GM19025 (cell line): ENCODE data around the gene FBXO42.
"Not testable (repeated sequence)": the region's sequence is repeated elsewhere in the genome, so short reads cannot be mapped to it uniquely, and the experiment has no call there.

Experiments
- ATAC-seq: cut with Tn5 transposase; IDR thresholded peaks from one replicate; pipeline ENCODE4 v1.9.1; 2021; ENCODE audit warnings: mild to moderate bottlenecking, low read depth, moderate library complexity; ENCODE audit not compliant: unreplicated experiment

FBXO42 gene

DNA sequence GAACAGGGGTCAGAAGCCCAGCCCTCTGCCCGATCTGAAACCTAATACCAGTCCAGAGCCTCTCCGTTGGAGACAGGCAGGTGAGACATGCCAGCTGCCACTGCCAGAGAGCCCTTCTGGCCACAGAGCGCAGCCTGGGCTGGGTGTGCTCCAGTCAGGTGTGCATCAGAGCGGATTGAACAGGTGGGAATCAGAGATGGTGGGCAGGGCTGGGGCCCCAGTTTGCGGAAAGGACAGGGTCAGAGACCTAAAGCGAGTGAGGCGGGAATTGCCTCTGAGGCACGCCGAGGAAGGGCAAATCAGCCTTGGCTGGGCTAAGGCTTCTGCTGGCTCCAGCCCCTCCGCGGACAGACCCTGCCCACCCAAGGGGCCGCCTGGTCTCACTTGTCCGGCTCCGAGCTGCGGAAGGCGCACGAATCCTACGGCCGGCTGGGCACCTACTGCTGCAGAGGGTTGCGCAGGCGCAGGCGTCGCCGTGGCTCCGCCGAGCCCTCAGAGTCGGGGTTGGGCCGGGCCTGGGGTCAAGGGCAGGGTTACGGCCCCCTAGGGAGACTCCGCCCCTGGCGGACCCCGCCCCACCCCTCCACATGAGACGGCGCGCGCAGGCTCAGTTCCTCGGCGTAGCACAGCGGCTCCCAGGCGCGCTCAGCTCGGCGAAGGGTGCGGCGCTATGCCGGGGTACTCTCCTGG lies 125.6 kb downstream of the FBXO42 start:
- ATAC-seq = no peak

DNA sequence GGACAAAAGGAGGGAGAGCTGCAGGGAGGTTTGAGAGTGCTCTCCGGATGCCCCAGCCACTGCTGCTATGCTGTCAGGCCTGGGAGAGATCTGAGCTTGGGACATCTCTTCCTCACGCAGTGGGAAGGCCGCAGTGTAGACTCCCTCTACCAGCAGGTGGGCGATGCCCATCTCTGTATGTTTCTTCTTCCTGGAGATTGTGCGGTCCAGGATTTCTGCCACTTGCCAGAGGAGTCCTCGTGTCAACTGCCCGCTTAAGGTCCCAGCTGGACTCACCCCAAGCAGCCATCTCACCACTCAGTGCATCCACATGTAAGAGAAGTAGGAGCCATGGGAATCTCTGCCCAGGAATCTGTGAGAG lies 126.2 kb downstream of the FBXO42 start:
- no peak for ATAC-seq

DNA sequence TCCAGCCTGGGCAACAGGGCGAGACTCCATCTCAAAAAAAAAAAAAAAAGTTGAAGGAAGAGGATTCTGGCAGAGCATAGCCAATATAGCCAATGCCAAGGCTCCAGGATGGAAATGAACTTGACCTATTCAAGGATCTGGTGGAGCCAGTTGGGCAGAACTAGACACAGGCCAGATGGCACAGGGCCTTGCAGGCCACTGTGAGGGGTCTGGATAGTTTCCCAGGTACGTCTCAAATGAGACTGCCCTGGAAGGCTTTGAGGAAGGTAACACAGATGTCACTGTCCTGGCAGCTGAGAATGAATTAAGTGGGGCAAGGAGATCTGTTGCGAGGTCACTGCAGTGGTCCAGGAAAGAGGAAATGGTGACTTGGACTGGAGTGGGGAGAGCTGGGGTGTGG lies 127.8 kb downstream of the FBXO42 start:
- no peak for ATAC-seq

DNA sequence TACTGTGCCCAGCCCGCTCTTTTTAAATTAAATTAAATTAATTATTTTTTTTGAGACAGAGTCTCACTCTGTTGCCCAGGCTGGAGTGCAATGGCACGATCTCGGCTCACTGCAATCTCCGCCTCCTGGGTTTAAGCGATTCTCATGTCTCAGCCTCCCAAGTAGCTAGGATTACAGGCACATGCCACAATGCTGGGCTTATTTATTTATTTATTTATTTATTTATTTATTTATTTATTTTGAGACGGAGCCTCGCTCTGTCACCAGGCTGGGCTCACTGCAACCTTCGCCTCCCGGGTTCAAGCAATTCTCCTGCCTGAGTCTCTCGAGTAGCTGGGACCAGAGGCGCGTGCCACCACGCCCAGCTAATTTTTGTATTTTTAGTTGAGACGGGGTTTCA lies 129.6 kb downstream of the FBXO42 start:
- ATAC-seq = not testable (repeated sequence)

DNA sequence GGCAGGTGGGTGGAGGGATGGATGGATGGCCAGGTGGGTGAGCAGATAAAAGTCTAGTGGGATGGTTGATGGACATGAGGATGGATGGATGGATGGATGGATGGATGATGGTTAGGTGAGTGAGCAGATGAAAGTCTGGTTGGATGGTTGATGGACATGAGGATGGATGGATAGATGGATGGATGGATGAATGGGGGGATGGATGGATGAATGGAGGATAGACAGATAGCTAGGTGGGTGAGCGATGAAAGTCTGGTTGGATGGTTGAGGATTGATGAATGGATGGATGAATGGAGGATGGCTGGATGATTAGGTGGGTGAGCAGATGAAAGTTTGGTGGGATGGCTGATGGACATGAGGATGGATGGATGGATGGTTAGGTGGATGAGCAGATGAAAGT lies 130.8 kb downstream of the FBXO42 start:
- ATAC-seq = no peak

DNA sequence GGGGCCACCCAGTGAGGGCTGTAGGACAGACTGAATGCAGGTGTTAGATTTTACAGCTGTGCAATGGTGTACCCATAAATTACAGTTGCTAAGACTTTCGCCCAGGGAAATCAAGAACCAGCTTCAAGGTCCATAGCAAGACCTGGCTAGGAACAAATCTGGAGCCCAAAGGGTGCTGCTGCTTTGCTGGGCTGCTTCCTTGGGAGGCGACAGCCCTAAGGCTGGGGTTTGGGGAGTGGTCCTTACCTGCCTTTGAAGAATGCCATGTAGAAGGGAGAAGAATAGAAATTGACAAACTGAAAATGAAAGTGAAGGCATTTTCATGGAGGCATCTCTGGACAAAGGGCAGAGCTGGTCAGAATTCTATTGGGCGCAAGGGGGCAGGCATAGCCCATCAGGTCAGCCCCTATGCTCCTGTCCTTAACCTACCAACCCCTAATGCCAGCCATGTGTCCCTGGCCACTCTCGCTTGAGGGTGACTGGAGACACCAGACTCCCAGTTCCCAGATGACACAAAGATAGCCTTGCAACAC lies 132.2 kb downstream of the FBXO42 start:
- no peak for ATAC-seq

DNA sequence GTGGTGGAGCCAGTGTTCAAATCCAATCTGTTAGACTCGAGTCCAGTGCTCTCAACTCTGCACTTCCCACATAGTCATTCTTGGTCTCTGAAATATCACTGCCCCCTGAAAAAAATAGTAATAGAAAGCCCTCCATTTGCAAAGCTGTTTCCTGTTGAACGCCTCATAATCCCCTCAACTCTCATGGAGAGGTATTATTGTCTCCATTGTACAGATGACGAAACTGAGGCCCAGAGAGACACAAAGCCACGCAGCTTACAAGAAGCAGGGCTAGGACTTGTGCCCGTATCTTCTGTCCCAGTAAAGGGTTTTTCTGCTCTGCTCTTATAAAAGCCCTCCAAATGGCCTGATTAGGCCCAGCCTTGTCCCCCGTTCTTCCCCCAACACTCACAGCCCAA lies 133.6 kb downstream of the FBXO42 start:
- ATAC-seq = no peak

DNA sequence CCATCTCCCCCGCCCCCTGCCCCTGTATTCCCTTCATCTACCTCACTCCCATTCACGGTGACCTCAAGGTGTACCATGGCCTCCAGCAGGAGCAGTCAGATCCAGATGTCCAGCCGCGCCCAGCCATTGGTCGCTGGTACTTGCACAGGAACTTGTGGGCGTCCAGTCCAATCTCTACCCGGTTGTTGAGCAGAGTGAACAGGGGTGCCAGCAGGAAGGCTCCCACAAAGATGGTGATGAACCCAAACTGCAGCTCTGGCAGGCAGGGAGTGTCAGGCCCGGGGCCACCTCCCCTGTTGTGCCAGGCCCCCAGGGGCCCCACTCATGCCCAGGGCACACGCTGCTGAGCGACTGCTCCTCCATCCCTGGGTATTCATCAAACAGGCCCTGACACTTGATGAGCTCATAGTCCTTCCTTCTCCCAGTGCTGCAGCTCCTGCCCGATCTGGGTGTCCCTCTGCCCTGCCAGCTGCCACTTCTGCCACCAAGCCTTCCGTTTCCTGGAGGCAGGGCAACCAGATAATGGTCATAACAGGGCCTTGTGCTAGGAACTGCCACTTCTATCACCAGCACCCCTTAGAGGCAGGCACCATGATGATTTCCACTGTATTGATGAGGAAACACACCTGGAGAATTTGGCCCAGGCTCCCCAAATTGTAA lies 134.1 kb downstream of the FBXO42 start:
- ATAC-seq = no peak

DNA sequence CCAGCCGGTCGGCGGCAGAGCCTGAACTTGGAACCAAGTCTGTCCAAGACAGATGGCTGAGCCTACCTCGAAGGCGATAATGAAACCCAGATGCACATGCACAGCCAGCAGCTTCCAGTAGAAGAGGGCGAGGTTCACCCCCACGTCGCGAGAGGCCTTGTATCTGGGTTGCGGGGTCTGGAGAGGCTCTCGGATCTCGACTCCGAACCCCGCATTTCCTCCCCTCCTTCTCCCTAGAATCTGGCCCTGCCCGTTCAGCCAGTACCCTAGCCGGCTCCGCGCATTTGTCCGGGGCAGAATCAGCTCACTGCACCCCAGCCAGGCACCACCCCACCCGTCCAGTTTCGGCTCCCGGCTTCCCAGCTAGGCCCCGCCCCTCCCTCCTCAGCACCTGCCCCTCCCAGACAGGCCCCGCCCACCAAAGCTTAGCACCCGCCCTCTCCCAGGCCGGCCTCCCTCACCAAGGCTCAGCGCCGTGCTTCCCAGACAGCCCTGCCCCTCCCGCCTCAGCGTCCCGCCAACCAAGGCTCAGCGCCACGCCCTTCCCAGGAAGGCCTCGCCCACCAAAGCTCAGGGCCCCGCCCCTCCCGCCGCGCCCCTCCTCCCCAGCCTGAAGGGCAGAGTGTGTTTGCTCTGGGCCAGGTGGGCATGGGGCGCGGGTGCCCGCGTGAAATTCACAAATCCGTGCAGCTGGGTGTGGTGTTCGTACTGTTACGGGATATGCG lies 135.1 kb downstream of the FBXO42 start:
- ATAC-seq = peak; percentile 86

DNA sequence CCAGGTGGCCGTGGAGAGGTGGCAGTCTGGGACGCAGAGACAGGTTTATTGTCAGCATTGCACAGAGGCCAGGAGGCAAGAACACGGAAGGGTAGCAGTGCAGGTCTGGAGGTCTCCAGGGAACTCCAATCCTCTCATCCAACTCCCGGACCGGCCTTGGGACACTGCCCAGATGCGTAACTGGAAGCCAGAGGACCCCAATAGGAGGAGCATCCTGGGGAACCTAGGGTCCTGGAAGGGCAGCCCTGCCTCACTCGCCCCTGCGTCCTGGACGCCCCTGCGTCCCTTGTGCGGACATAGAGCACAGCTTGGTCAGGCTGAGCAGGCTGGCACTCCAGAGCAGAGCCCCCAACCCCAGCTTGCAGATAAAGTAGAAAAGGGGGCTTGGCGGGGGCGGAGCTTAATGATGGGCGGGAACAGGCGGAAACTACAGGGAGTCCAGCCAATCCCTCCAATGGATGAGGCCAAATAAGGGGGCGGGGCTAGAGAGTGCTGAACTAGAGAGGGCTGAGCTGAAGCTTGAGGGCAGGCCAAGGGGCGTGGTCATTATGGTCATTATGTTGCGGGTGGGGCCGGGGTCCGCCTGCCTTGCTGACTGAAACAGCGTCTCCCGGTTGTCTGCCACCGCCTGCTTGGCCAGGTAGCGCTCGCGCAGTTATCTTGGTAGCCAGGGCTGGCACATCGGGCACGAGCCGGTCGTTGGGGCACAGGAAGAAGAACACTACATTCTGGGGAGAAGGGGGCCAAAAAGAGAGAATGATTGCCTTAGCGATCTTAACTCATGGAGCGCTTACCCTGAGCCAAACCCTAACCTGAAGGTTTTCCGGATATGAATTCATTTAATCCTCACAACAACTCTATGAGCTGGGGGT lies 136.2 kb downstream of the FBXO42 start:
- ATAC-seq = no peak

DNA sequence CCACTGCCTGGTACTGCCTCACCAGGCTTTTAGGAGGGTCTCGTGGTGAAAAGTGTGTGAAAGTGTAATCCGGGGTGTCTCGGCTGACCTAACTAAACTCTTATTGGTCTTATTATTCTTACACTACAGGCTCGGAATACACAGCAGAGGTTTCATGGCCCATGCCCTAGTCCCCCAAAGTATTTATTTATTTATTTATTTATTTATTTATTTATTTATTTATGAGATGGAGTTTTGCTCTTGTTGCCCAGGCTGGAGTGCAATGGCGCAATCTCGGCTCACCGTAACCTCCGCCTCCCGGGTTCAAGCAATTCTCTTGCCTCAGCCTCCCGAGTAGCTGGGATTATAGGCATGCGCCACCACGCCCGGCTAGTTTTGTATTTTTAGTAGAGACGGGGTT lies 137.0 kb downstream of the FBXO42 start:
- not testable (repeated sequence) for ATAC-seq

DNA sequence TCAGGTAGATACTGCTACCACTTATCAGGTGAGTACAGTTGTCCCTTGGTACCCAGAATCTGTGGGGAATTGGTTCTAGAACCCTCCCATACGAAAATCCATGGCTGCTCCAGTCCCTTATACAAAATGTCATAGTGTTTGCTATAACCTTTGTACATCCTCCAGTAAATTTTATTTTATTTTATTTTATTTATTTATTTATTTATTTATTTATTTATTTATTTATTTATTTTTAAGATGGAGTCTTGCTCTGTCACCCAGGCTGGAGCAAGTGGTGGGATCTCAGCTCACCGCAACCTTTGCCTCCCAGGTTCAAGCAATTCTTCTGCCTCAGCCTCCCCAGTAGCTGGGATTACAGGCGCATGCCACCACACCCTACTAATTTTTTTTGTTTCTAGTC lies 138.7 kb downstream of the FBXO42 start:
- not testable (repeated sequence) for ATAC-seq

DNA sequence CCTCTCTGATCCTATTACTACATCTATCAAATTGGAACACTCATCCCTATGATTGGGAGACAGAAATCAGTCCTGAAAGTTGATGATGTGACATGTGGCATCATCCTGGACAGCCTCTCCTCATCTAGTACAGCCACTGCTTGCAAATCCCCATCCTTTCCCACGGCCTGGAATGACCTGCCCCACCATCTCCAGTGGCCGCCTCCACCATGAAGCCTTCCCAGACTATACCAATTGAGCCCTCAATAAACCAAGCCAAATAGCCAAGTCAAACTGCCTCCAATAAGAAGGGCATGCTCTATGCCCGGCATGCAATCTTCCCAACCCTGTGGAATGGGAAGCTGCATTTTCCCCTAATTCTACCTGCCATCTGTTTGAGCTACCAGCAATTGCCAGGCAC lies 139.3 kb downstream of the FBXO42 start:
- ATAC-seq = no peak

DNA sequence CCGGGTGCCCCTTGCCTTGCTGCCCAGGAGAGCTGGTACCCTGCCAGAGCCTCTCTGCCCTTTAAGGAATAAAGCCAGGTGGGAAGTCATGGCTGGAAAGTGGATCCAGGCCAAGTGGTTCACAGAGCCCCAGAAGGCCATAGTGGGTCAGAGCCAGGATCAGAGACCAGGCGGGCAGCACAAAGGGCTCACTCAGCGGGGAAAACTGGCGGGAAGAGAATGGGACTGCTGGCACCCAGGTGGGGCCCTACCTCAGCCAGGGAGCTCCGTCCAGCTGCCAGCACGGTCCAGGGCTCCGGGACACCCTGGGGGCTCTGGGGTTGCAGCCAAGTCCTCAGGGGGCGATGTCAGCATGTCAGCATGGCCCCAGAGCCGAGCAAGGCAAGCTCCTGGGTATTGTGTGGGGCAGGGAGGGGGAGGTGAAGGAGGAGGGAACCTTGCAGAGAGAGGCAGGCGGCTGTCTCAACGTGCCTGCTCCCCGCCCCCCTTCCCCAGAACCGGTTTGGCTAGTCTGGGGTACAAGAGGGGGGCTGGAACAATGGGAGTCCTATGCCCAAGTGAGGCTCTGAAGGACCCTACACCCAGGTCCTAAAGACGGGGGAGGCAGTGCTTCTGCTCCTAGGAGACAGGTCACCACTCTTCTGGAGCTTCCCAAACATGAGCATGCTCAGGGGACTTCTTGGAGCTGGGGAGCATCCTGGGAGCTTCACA lies 139.9 kb downstream of the FBXO42 start, which contains the start of gene ARHGEF19:
Gene ARHGEF19, minus strand, starts transcription at position 402 of the 711 bp plus-strand sequence. CDS start 3,598 bp downstream, outside the sequence.
- ATAC-seq = no peak

DNA sequence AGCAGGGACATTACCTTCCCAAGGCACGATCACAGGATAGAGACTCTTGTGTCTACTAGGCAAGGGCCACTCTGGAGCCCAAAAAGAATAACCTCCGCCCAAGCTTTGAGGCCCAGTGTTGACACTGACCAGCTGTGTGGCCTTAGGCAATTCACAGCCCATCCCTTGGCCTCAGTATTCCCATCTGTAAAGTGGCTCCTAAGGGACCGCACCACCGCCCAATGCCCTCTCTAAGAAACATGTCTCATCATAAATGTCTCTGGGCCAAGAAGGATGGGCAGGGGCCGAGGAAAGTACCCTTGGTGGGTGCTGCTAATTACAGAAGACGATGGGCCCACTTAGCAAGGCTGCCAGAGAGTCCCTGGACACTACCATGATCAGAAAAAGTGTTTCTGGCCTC lies 140.5 kb downstream of the FBXO42 start:
- no peak for ATAC-seq

DNA sequence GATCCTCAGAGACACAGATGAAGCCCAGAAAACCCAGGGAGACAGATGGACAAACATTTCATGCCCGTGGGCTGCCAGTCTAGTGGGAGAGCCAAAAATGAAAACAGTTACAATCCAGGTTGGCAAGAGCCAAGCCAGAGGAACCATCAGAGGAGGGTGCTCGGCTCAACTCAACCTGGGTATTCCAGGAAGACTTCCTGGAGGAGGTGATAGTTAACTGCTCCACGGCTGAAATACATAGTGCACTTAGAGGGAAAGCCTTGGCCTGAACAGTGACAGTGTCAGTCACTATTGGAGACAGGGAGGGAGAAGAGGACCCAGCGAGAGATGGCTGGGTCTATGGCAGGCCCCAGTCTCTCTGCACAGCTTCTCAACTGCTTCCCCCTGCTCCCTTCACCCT lies 141.7 kb downstream of the FBXO42 start:
- ATAC-seq = no peak

DNA sequence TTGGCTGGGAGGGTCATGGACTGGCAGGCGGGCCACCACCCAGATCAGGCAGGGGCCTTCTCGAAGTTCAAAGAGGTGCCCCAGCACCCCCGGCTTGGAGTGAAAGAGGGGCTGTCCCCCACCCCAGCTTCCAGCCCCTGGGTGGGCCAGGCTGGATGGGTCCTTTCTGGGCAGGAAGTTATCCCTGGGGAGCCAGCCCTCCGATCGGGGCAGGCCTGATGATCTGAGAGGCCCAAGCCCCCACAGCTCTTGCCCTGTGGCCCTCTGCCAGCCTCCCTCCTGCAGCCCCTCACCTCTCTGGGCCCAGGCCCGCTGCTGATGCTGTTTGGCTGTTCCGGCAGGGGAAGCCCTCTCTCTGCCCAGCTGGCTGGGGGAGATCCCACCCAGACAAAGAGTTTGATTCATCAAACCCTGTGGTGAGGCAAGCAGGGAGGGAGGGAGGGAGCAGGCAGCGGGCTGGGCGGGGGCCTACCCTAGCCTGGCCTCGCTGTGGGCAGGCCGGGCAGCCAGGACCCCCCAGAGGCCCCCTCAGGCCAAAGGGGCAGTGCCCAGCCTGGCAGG lies 142.4 kb downstream of the FBXO42 start:
- no peak for ATAC-seq

DNA sequence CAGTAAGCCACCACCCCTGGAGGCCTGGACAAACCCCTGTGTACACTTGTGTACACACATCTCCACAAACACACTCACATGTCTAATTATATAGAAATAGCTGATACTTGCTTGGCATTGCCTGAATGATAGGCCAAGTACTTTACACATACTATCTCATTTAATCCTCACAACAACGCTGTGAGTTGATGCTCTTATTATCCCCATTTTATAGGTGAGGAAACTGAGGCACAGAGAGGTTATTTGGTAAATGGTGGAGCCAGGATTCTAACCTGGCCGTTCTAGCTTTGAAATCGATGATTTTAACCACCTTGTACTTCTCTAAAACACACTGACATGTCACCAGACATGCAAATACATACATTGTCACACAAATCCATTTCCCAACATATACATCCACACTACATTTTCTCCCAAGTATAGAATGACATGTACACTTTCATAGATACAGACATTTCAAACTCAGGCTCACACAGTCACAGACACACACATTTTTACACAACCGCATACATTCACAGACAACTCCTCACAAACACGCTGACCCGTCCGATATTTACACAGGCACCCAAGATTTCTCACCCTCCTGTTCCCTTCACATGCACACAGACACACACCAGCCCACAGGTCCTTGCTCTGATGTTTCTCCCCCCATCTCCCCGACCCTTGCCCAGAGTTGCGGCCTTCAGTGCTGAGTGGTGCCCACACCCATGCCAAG lies 143.0 kb downstream of the FBXO42 start:
- no peak for ATAC-seq
